Liver (tissue), 9 donors: ENCODE data around the gene AMPH. TPM values are rescaled to one million over a fixed set of nuclear protein-coding genes. Genes with fewer than 3 reads are reported as not detected.
"Not testable (repeated sequence)": the region's sequence is repeated elsewhere in the genome, so short reads cannot be mapped to it uniquely, and the experiment has no call there.

ENCODE experiments used
- DNase-seq: peaks from one replicate; pipeline ENCODE4 v3.0.0-alpha.2; 2017; ENCODE audit warnings: low spot score
- H3K27ac ChIP-seq, 2 donors: one replicate each; pipeline ENCODE4 v1.7.0; 2013; ENCODE audit warnings: inconsistent platforms in 2 of 2, low read length in 2 of 2, control low read depth in 1 of 2, low read depth in 1 of 2, mild to moderate bottlenecking in 1 of 2
- H3K27me3 ChIP-seq, 4 donors: one replicate each; pipeline versions ENCODE4 v1.6.1 to v1.7.0; 2013; ENCODE audit warnings: low read length in 3 of 4, inconsistent platforms in 1 of 4, mild to moderate bottlenecking in 1 of 4, moderate library complexity in 1 of 4; ENCODE audit not compliant: control insufficient read depth in 4 of 4, insufficient read depth in 4 of 4
- H3K36me3 ChIP-seq, 4 donors: one replicate each; pipeline versions ENCODE4 v1.6.1 to v1.7.0; 2013; ENCODE audit warnings: low read length in 3 of 4, mild to moderate bottlenecking in 3 of 4, low read depth in 1 of 4, moderate library complexity in 1 of 4; ENCODE audit not compliant: control insufficient read depth in 4 of 4, insufficient read depth in 3 of 4
- H3K4me1 ChIP-seq, 4 donors: one replicate each; pipeline versions ENCODE4 v1.6.1 to v1.7.0; 2013; ENCODE audit warnings: low read length in 3 of 4, mild to moderate bottlenecking in 3 of 4, moderate library complexity in 1 of 4; ENCODE audit not compliant: control insufficient read depth in 4 of 4, insufficient read depth in 4 of 4
- H3K4me3 ChIP-seq, 3 donors: one replicate each; pipeline versions ENCODE4 v1.6.1 to v1.7.0; 2013; ENCODE audit warnings: low read length in 3 of 3, control low read depth in 1 of 3, low read depth in 1 of 3, mild to moderate bottlenecking in 1 of 3
- H3K9ac ChIP-seq, 2 donors: one replicate each; pipeline ENCODE4 v1.7.0; 2013; ENCODE audit warnings: low read length in 2 of 2, mild to moderate bottlenecking in 2 of 2, moderate library complexity in 2 of 2, control low read depth in 1 of 2, low read depth in 1 of 2
- H3K9me3 ChIP-seq, 4 donors: one replicate each; pipeline versions ENCODE4 v1.6.1 to v1.7.0; 2013; ENCODE audit warnings: low read length in 3 of 4; ENCODE audit not compliant: control insufficient read depth in 4 of 4
- CTCF ChIP-seq: fragments of 150-350 bp; IDR thresholded peaks from 2 replicates; pipeline ENCODE4 v1.5.1; 2017; ENCODE audit warnings: improper control_type of control experiment, low read depth, low read length; ENCODE audit not compliant: missing input control
- FOXA1 ChIP-seq: IDR thresholded peaks from 2 replicates; pipeline ENCODE4 v1.6.1; 2016; ENCODE audit warnings: antibody characterized with exemption
- FOXA2 ChIP-seq: IDR thresholded peaks from 2 replicates; pipeline ENCODE4 v1.6.1; 2016; ENCODE audit warnings: antibody characterized with exemption
- GABPA ChIP-seq, 2 donors: IDR thresholded peaks in 1 of 2; conservative IDR thresholded peaks in 1 of 2; 2 replicates each; pipeline ENCODE4 v1.6.1; 2016; ENCODE audit warnings: antibody characterized with exemption in 2 of 2, mild to moderate bottlenecking in 1 of 2, moderate library complexity in 1 of 2
- HNF4A ChIP-seq, 2 donors: conservative IDR thresholded peaks; 2 replicates each; pipeline ENCODE4 v1.6.1; 2016; ENCODE audit warnings: antibody characterized with exemption in 2 of 2, mild to moderate bottlenecking in 2 of 2
- JUND ChIP-seq, 2 donors: IDR thresholded peaks; 2 replicates each; pipeline ENCODE4 v1.6.1; 2016; ENCODE audit warnings: antibody characterized with exemption in 2 of 2
- NR2F2 ChIP-seq: IDR thresholded peaks from 2 replicates; pipeline ENCODE4 v1.6.1; 2016; ENCODE audit warnings: antibody characterized with exemption
- RAD21 ChIP-seq, 2 donors: IDR thresholded peaks; 2 replicates each; pipeline ENCODE4 v1.6.1; 2016; ENCODE audit warnings: antibody characterized with exemption in 2 of 2, mild to moderate bottlenecking in 2 of 2
- REST ChIP-seq: IDR thresholded peaks from 2 replicates; pipeline ENCODE4 v1.6.1; 2016; ENCODE audit warnings: antibody characterized with exemption, mild to moderate bottlenecking
- SP1 ChIP-seq: IDR thresholded peaks from 2 replicates; pipeline ENCODE4 v1.6.1; 2018; ENCODE audit warnings: antibody characterized with exemption, mild to moderate bottlenecking
- TAF1 ChIP-seq: conservative IDR thresholded peaks from 2 replicates; pipeline ENCODE4 v1.6.1; 2016; ENCODE audit warnings: antibody characterized with exemption, mild to moderate bottlenecking
- YY1 ChIP-seq: IDR thresholded peaks from 2 replicates; pipeline ENCODE4 v1.6.1; 2016; ENCODE audit warnings: antibody characterized with exemption, mild to moderate bottlenecking
- WGBS: extraction: QIAGEN DNeasy Blood & Tissue Kit; methylation state at CpG from one replicate; pipeline ENCODE4 v1.1.7; 2013; 5-methylcytosine and 5-hydroxymethylcytosine counted together
- polyA plus RNA-seq, 2 donors: library from polyadenylated mRNA; stranded (reverse) in 1 of 2; unstranded in 1 of 2; fragments of 200-250 nt in 1 of 2; fragments of >200 nt in 1 of 2; fragmentation: Nextera tagmentation in 1 of 2; extraction: Ambion mirVana in 1 of 2; gene quantifications; one replicate each; pipeline versions ENCODE4 v1.2.1 to v1.2.3, GENCODE V29; 2013 to 2015
- total RNA-seq, 2 donors: library from RNA; depleted of rRNA; stranded (reverse); fragments of >200 nt; gene quantifications; one replicate each; pipeline ENCODE4 v1.2.3, GENCODE V29; 2014
- TF ChIP-seq, protein P1 (sequence below): IDR thresholded peaks from 2 replicates; pipeline ENCODE4 v1.6.1; 2016; ENCODE audit warnings: antibody characterized with exemption
- TF ChIP-seq, protein P2 (sequence below): IDR thresholded peaks from 2 replicates; pipeline ENCODE4 v1.6.1; 2016; ENCODE audit warnings: antibody characterized with exemption
- TF ChIP-seq, protein P3 (sequence below): IDR thresholded peaks from 2 replicates; pipeline ENCODE4 v1.6.1; 2016; ENCODE audit warnings: antibody characterized with exemption
- donor health status: healthy.
- donor health status: healthy.
- donor health status: healthy.
- donor health status: healthy.
- donor health status: healthy.

The AMPH gene
- total and polyA plus RNA-seq, 4 donors: 0.13 to 0.25 (median 0.20) TPM

GRCh38 chr7:38354271-38354851, 276.8 kb downstream of the AMPH start:
- H3K36me3 ChIP-seq, H3K9ac ChIP-seq, H3K27me3 ChIP-seq, H3K4me1 ChIP-seq, H3K9me3 ChIP-seq, DNase-seq, H3K27ac ChIP-seq, H3K4me3 ChIP-seq: not testable (repeated sequence)
- 55% methylated on average over 8 of the region's 8 CpGs for WGBS
- peak; percentile 41 for TF ChIP-seq CTCF
- peak; percentile 45 to 68 for TF ChIP-seq RAD21 (IDR thresholded peaks at IDR 0.05)

DNA sequence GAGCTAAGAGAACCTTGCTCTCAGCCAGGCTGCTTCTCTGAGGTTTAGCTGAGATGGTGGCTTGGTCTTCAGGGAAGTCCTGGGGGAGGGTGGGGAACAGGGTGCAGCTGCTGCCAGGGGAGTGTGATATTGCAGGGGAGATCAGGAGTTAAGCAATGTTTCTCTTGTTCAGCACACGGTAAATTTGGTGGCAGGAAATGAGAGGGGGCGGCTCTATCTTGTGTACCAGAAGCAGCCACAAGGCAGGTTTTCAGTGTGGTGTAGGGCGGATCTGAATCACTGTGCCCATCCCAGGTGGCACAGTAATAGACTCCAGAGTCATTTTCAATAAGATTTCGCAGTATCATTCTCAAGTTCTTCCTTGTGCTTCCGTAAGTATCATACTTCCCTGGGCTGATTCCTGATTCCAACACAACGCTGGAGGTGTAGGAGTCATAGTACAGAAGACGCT, 277.7 kb downstream of the AMPH start:
- not testable (repeated sequence) for H3K27ac ChIP-seq, H3K9ac ChIP-seq, H3K36me3 ChIP-seq, H3K4me3 ChIP-seq, H3K9me3 ChIP-seq, H3K27me3 ChIP-seq, H3K4me1 ChIP-seq, DNase-seq
- WGBS: 68% methylated on average over 7 of the region's 7 CpGs

GRCh38 chr7:38351601-38352000, 279.6 kb downstream of the AMPH start:
- no peak overlapping the region for H3K27ac ChIP-seq
- no peaks in the 10 kb centered on the region for H3K9me3 ChIP-seq
- no peak overlapping the region for H3K9ac ChIP-seq
- H3K4me1 ChIP-seq: no peaks in the 10 kb centered on the region
- no peaks in the 10 kb centered on the region for H3K36me3 ChIP-seq
- no peaks in the 10 kb centered on the region for H3K27me3 ChIP-seq
- TF ChIP-seq NR2F2 (no peak), REST (no peak), HNF4A (conservative IDR thresholded peaks at IDR 0.05) (no peak), RAD21 (IDR thresholded peaks at IDR 0.05) (no peak), FOXA2 (no peak), SP1 (no peak), YY1 (no peak), GABPA (IDR thresholded peaks at IDR 0.05 in 1 of 2, conservative IDR thresholded peaks at IDR 0.05 in 1 of 2) (no peak), CTCF (no peak), JUND (IDR thresholded peaks at IDR 0.05) (no peak), TAF1 (no peak), FOXA1 (no peak)
- TF ChIP-seq, protein P1, sequence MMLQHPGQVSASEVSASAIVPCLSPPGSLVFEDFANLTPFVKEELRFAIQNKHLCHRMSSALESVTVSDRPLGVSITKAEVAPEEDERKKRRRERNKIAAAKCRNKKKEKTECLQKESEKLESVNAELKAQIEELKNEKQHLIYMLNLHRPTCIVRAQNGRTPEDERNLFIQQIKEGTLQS: no peak
- TF ChIP-seq, protein P2, sequence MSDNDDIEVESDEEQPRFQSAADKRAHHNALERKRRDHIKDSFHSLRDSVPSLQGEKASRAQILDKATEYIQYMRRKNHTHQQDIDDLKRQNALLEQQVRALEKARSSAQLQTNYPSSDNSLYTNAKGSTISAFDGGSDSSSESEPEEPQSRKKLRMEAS: no peak
- TF ChIP-seq, protein P3, sequence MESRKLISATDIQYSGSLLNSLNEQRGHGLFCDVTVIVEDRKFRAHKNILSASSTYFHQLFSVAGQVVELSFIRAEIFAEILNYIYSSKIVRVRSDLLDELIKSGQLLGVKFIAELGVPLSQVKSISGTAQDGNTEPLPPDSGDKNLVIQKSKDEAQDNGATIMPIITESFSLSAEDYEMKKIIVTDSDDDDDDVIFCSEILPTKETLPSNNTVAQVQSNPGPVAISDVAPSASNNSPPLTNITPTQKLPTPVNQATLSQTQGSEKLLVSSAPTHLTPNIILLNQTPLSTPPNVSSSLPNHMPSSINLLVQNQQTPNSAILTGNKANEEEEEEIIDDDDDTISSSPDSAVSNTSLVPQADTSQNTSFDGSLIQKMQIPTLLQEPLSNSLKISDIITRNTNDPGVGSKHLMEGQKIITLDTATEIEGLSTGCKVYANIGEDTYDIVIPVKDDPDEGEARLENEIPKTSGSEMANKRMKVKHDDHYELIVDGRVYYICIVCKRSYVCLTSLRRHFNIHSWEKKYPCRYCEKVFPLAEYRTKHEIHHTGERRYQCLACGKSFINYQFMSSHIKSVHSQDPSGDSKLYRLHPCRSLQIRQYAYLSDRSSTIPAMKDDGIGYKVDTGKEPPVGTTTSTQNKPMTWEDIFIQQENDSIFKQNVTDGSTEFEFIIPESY: no peak
- DNase-seq: no peak
- H3K4me3 ChIP-seq: no peak overlapping the region
- WGBS: 89% methylated on average over 4 of the region's 4 CpGs
